ENCODE data around the gene ZNF576.
"Not testable (repeated sequence)": the region's sequence is repeated elsewhere in the genome, so short reads cannot be mapped to it uniquely, and the experiment has no call there.

The ZNF576 gene

DNA sequence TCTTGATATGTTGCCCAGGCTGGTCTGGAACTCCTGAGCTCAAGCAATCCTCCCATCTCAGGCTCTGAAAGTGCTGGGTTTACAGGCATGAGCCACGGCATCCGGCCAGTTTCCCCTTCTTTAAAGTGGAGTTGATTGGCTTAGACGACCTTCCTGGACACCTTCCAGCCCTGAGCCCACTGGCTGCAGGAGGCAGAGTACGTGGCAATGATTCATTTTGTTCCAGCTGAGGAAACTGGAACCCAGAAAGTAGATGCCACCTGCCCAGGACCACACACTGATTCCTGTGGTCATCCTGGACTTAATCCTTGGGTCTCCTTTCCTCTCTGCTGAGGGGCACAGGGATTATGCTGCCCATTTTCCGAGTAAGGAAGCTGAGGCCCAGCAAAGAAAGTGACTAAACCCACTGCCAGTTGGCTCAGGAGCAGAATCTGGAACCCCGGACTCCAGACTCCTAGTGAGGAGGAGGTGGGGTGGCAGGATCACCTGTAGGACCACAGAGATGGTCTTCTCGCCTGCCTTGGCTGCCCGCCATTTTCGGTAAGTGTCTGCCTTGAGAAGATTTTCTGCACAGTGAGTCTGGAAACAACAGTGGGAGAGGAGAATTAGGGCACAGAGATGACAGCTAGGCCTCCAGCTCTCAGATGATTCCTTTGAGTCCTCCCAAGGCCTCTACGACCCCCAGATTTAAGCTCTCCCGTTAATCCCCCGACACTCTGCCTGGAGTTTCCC, 21.8 kb upstream of the ZNF576 start:
- Histone ChIP-seq H3K36me3 (peaks cover 32% of the 10 kb centered on the region), H3K4me3 (peak overlapping the region; percentile 81), H3K4me1 (peaks cover 55% of the 10 kb centered on the region), H4K20me1 (no peaks in the 10 kb centered on the region), H3K27ac (peak overlapping the region; percentile 71), H3K27me3 (no peaks in the 10 kb centered on the region), H3K9me3 (no peaks in the 10 kb centered on the region), H3K9ac (peak overlapping the region; percentile 79), H3K4me2 (peak overlapping the region; percentile 89)
- TF ChIP-seq Cebpa-rat (IDR thresholded peaks at IDR 0.05): no peak

DNA sequence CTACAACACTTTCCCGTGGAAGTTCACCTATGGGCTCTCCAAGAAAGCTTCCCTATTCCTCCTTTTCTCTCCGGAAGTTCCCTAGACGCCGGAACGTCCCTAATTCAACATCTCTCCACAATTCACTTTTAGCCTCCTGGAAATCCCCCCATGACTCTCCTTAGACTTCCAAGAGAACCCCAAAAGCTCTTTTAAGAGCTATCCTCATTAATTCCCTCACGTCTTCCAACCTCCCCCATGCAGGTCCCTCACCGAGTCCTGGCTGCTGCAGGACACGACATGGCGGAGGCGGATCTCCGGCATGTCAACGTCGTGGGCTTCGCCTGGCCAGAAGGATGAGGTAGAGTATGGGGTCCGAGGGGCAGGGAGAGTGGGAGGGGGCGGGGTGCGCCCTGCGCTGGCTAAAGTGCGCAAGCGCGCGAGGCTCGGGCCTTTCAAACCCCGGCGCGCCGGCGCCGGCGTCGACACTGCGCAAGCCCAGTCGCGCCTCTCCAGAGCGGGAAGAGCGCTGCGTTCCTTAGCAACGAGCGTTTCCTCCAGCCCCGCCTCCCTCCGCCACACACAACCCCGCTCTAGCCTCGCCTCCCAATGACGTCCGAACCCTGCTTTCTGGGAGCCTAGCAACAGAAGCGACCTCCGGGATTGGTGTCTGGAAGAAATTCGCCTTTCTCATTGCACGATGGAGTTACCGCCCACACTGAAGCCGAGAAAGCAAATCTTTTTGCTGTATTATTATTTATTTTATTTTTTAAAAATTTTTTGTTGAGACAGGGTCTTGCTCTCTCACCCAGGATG, 21.0 kb upstream of the ZNF576 start, which contains the start of the genes PINLYP and XRCC1:
Gene PINLYP (plus strand): TSS at position 646 of the 795 bp plus-strand sequence. CDS start 1,391 bp downstream, outside the sequence.
Gene XRCC1 (minus strand): TSS at position 372 of the 795 bp plus-strand sequence. CDS start 69 bp downstream, at position 303.
- Histone ChIP-seq H3K27ac (peak within 1 kb of the TSS; percentile 71), H3K36me3 (peaks cover 30% of the 10 kb centered on the region)
- no peak for TF ChIP-seq Cebpa-rat (IDR thresholded peaks at IDR 0.05)

DNA sequence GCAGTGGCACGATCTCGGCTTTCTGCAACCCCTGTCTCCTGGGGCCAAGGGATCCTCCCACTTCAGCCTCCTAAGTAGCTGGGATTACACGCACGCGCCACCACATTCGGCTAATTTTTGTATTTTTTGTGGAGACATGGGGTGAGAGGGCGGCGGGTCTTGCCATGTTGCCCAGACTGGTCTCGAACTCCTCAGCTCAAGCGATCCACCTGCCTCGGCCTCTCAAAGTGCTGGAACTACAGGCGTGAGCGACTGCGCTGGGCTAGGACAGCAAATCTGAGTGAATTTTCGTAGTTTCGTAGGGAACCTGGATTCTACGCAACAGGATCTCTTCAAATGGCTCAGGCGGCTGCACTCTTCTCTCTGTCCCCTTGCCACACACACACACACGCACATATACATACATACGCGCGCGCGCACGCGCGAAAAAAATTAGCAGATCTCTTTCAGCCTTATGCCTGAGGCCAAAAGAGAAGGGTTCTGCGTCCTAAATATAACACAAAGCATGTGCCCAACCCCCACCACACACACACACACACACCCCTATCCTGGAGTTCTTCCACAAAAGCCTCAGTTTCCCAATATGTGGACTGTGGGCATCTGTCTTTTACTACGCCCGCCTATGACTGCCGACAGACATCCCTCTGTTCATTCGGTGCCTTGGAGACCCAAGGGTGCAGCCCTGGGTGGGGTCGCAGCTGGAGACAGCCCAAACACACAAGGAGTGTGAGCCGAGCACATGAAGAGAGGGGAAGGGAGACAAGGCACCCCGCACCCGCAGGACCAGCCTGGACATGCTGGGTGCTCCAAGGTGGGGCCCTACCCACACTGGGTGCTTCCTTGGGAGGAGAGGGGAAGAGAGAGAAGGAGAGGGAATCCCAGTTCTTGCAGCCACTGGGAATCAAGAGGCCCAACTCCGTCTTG, 20.2 kb upstream of the ZNF576 start:
- Histone ChIP-seq H3K9me3 (no peaks in the 10 kb centered on the region), H3K4me2 (peak overlapping the region; percentile 89), H3K36me3 (peaks cover 23% of the 10 kb centered on the region), H4K20me1 (no peaks in the 10 kb centered on the region), H3K4me1 (peaks cover 52% of the 10 kb centered on the region), H3K27ac (peak overlapping the region; percentile 56; the same call in 1 of the 2 replicates), H3K4me3 (peak overlapping the region; percentile 81), H3K27me3 (no peaks in the 10 kb centered on the region), H3K9ac (peak overlapping the region; percentile 61; the same call in 1 of the 2 replicates)
- no peak for TF ChIP-seq Cebpa-rat (IDR thresholded peaks at IDR 0.05)

More for the DNA sequence above, 21.0 kb upstream of the ZNF576 start, which contains the start of the genes PINLYP and XRCC1:
- H3K4me3 ChIP-seq: peak within 1 kb of the TSS; percentile 81
- H4K20me1 ChIP-seq: no peaks in the 10 kb centered on the region
- H3K9me3 ChIP-seq: no peaks in the 10 kb centered on the region
- H3K4me1 ChIP-seq: peaks cover 54% of the 10 kb centered on the region
- H3K4me2 ChIP-seq: peak within 1 kb of the TSS; percentile 89
- H3K27me3 ChIP-seq: no peaks in the 10 kb centered on the region
- H3K9ac ChIP-seq: peak within 1 kb of the TSS; percentile 79

DNA sequence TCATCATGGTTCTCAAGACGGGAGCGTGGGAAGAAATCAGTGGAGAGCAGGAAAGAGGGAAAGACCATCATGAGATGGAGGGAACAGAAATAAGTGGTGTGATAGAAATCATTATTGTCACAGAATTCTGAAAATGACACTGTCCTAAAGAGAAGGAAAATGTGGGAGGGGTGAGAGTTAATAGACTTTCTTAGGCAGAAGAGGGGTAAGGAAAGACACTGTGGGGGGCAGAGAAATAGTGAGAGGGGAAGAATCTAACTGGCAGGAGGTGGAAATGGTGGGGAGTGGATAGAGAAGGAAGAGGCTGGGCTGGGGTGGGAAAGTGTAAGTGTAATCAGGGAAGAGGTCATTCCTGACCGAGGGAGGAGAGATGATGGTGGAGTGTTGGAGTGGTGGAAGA, 17.6 kb upstream of the ZNF576 start:
- H3K4me2 ChIP-seq: no peak overlapping the region; the same call in 1 of the 2 replicates

DNA sequence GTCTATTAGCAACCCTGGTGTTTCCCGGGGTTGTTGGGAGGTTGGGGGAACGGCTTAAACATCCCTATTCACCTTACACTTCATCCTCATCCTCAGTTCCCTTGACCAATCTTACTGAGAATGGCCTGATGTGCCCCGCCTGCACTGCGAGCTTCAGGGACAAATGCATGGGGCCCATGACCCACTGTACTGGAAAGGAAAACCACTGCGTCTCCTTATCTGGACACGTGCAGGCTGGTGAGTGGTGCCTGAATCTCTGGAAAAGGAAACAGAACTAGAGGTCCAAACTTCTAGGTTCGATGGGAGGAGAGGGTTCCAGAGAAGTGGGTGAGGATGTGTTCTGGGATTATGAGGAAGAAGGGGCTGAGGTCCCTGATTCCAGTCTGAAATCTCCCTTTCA, 14.9 kb upstream of the ZNF576 start:
- H3K36me3 ChIP-seq: peaks cover 13% of the 10 kb centered on the region
- H3K27ac ChIP-seq: peak overlapping the region; percentile 56
- no peak for TF ChIP-seq Cebpa-rat (IDR thresholded peaks at IDR 0.05)
- H3K9ac ChIP-seq: peak overlapping the region; percentile 12; the same call in 1 of the 2 replicates
- no peaks in the 10 kb centered on the region for H3K27me3 ChIP-seq
- H3K4me2 ChIP-seq: peak overlapping the region; percentile 35
- peaks cover 74% of the 10 kb centered on the region for H3K4me1 ChIP-seq
- H4K20me1 ChIP-seq: no peaks in the 10 kb centered on the region
- peaks cover 11% of the 10 kb centered on the region for H3K9me3 ChIP-seq
- H3K4me3 ChIP-seq: no peak overlapping the region

More for the DNA sequence above, 17.6 kb upstream of the ZNF576 start:
- H3K4me1 ChIP-seq: peaks cover 67% of the 10 kb centered on the region
- H4K20me1 ChIP-seq: no peaks in the 10 kb centered on the region
- H3K27me3 ChIP-seq: no peaks in the 10 kb centered on the region
- H3K9ac ChIP-seq: no peak overlapping the region
- no peak overlapping the region for H3K4me3 ChIP-seq
- TF ChIP-seq Cebpa-rat (IDR thresholded peaks at IDR 0.05): no peak
- no peaks in the 10 kb centered on the region for H3K9me3 ChIP-seq
- H3K27ac ChIP-seq: no peak overlapping the region
- H3K36me3 ChIP-seq: peaks cover 6% of the 10 kb centered on the region; the same call in 1 of the 2 replicates

DNA sequence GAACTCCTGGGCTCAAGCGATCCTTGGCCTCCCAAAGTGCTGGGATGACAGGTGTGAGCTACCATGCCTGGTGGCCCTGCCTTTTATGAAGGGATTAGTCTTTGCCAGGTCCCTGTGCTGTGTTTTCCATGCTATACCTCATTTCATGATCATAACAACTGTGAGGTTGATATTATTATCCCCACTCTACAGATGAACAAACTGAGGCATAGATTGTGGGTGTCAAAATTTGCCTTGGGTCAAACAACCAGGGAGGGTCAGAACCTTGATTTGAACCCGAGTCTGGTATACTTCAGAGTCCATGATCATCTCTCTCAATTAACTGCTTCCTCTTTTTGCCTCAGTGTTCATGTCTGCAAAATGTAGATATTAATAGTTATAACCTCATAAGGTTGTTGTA, 13.9 kb upstream of the ZNF576 start:
- Histone ChIP-seq H3K9ac (no peak overlapping the region), H3K4me3 (no peak overlapping the region), H3K27me3 (no peaks in the 10 kb centered on the region), H3K4me2 (peak overlapping the region; percentile 35), H3K27ac (no peak overlapping the region), H3K4me1 (peaks cover 76% of the 10 kb centered on the region), H3K36me3 (peaks cover 20% of the 10 kb centered on the region), H3K9me3 (peaks cover 11% of the 10 kb centered on the region), H4K20me1 (no peaks in the 10 kb centered on the region)
- TF ChIP-seq Cebpa-rat (IDR thresholded peaks at IDR 0.05): no peak

DNA sequence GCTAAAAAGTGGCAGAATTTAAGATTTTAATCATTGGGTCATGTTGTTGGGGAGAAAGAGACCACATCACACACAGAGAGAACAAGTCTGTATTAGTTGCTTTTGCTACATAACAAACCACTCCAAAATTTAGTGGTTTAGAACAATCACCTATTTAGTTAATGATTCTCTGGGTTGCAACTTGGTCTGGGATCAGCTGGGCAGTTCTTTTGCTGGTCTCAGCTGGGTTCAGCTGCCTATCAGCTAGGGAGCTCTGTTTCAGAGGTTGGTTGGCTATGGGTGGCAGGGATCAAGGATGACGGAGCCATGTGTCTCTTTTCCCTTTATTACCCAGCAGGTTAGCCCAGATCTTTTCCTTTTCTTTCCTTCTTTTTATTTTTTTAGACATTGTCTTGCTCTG, 11.9 kb upstream of the ZNF576 start:
- H4K20me1 ChIP-seq: no peaks in the 10 kb centered on the region
- H3K9ac ChIP-seq: no peak overlapping the region
- peak overlapping the region; percentile 85 for H3K4me2 ChIP-seq
- peaks cover 74% of the 10 kb centered on the region for H3K4me1 ChIP-seq
- peak overlapping the region; percentile 74 for H3K27ac ChIP-seq
- H3K27me3 ChIP-seq: no peaks in the 10 kb centered on the region
- no peak overlapping the region for H3K4me3 ChIP-seq
- H3K9me3 ChIP-seq: peaks cover 11% of the 10 kb centered on the region
- TF ChIP-seq Cebpa-rat (IDR thresholded peaks at IDR 0.05): no peak
- peaks cover 29% of the 10 kb centered on the region for H3K36me3 ChIP-seq

DNA sequence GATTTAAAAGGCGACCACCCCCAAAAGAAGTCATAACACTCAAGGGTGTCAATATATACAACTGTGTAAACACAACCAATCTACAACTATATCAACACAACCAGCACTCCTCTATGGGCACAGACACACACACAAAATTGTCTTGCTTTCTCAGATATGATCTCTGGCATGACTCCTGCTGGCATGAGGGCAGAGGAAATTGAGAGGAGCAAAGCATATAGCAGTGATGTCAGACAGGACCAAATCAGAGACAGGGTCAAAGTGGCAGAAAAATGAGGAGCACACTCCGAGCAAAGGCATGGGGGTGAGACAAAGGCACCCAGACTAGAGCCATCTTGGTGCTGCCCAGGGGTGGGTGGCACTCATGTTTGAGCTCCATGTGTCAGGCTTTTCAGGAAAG, 10.0 kb upstream of the ZNF576 start:
- no peak for TF ChIP-seq Cebpa-rat (IDR thresholded peaks at IDR 0.05)
- Histone ChIP-seq H3K27me3 (no peaks in the 10 kb centered on the region), H3K27ac (no peak overlapping the region), H3K36me3 (peaks cover 48% of the 10 kb centered on the region), H3K4me2 (0 out of 2 replicates have a peak overlapping the region, but pooled peaks have one; percentile 85), H3K9me3 (peaks cover 11% of the 10 kb centered on the region), H3K4me3 (no peak overlapping the region), H4K20me1 (peaks cover 9% of the 10 kb centered on the region; the same call in 1 of the 2 replicates), H3K9ac (no peak overlapping the region), H3K4me1 (peaks cover 78% of the 10 kb centered on the region)

DNA sequence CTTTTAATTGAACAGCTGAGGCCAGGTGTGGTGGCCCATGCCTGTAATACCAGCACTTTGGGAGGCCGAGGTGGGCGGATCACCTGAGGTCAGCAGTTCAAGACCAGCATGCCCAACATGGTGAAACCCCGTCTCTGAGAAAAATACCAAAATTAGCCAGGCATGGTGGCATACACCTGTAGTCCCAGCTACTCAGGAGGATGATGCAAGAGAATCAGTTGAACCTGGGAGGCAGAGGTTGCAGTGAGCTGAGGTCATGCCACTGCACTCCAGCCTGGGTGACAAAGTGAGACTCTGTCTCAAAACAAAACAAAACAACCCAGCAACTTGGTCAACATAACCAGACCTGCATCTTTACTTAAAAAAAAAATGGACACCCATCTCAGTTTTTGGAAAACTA, 9.4 kb upstream of the ZNF576 start:
- H3K4me3 ChIP-seq, H3K4me2 ChIP-seq, H3K27ac ChIP-seq, H3K9ac ChIP-seq, H3K27me3 ChIP-seq: not testable (repeated sequence)
- Histone ChIP-seq H3K4me1 (peaks cover 72% of the 10 kb centered on the region), H4K20me1 (peaks cover 11% of the 10 kb centered on the region; the same call in 1 of the 2 replicates), H3K9me3 (peaks cover 11% of the 10 kb centered on the region), H3K36me3 (peaks cover 55% of the 10 kb centered on the region)

Data from BLaER1 (cell line).